B cell (primary cell): Measurements from ENCODE around the gene MRO. TPM values are rescaled to one million over a fixed set of nuclear protein-coding genes. Genes with fewer than 3 reads are reported as not detected.
A peak's percentile ranks its signal among the peaks of the same experiment; 100 is the strongest.

Experiments used
- ATAC-seq: fragments of 200-7000 bp; cut with Tn5 transposase; one replicate; pipeline ENCODE4 v1.10.0; 2021; ENCODE audit warnings: low read depth, mild to moderate bottlenecking, moderate number of reproducible peaks, moderate library complexity
- CTCF ChIA-PET: fragments of 350-600 bp; sonication (Branson Sonifier 250); formaldehyde crosslinking; loops from one replicate; lab custom pipeline; 2021; ENCODE audit warnings: antibody characterized with exemption, inconsistent platforms; lab: Charles Lee
- POLR2A ChIA-PET: fragments of 350-600 bp; sonication (Branson Sonifier 250); formaldehyde crosslinking; loops from one replicate; lab custom pipeline; 2021; ENCODE audit warnings: antibody characterized with exemption; lab: Charles Lee
- DNase-seq: peaks from one replicate; pipeline ENCODE4 v3.0.0; 2013
- H2AFZ ChIP-seq: 2 replicates; pipeline ENCODE4 v1.6.1; 2012; ENCODE audit warnings: mild to moderate bottlenecking, low read depth, low read length; ENCODE audit not compliant: insufficient read depth, poor library complexity, severe bottlenecking
- H3K27ac ChIP-seq, 2 donors: 1 replicate in 1 of 2; 2 replicates in 1 of 2; pipeline ENCODE4 v1.5.1; 2012 to 2013; ENCODE audit warnings: low read length in 2 of 2, mild to moderate bottlenecking in 2 of 2, moderate library complexity in 1 of 2
- H3K27me3 ChIP-seq, 4 experiments: fragments of 200-600 bp in 1 of 4; sonication (generic) in 1 of 4; replicated peaks in 1 of 4; 1 replicate in 2 of 4; 2 replicates in 2 of 4; pipeline versions ENCODE4 v1.6.1 to v1.7.0; 2013 to 2016; ENCODE audit warnings: low read length in 3 of 4, mild to moderate bottlenecking in 2 of 4, mixed read lengths in 1 of 4, moderate library complexity in 1 of 4; ENCODE audit not compliant: insufficient read depth in 4 of 4, control insufficient read depth in 3 of 4; ENCODE audit errors: control extremely low read depth in 1 of 4
- H3K36me3 ChIP-seq, 2 experiments: replicated peaks in 1 of 2; 1 replicate in 1 of 2; 2 replicates in 1 of 2; pipeline versions ENCODE4 v1.6.1 to v1.7.1; 2013; ENCODE audit warnings: low read length in 1 of 2; ENCODE audit not compliant: insufficient read depth in 2 of 2, control insufficient read depth in 1 of 2; ENCODE audit errors: control extremely low read depth in 1 of 2, extremely low read depth in 1 of 2
- H3K4me1 ChIP-seq, 2 donors: fragments of 200-600 bp in 1 of 2; sonication (generic) in 1 of 2; 1 replicate in 1 of 2; 2 replicates in 1 of 2; pipeline versions ENCODE4 v1.5.1 to v1.6.1; 2013 to 2017; ENCODE audit warnings: low read length in 2 of 2; ENCODE audit not compliant: control insufficient read depth in 2 of 2, insufficient read depth in 2 of 2
- H3K4me2 ChIP-seq: replicated peaks from 2 replicates; pipeline ENCODE3; 2012; ENCODE audit warnings: mild to moderate bottlenecking, low read depth, low read length; ENCODE audit not compliant: poor library complexity, severe bottlenecking
- H3K4me3 ChIP-seq, 5 experiments: fragments of 200-600 bp in 1 of 5; sonication (generic) in 1 of 5; 1 replicate in 3 of 5; 2 replicates in 2 of 5; pipeline versions ENCODE4 v1.5.1 to v1.7.0; 2011 to 2016; ENCODE audit warnings: low read length in 4 of 5, mild to moderate bottlenecking in 4 of 5, low read depth in 2 of 5, control low read depth in 1 of 5, moderate library complexity in 1 of 5; ENCODE audit not compliant: insufficient read depth in 1 of 5; ENCODE audit errors: control extremely low read depth in 1 of 5, extremely low read depth in 1 of 5
- H3K79me2 ChIP-seq: fragments of 200-600 bp; sonication (generic); one replicate; pipeline ENCODE4 v1.6.0; 2016; ENCODE audit warnings: low read length; ENCODE audit not compliant: control insufficient read depth, insufficient read depth
- H3K9ac ChIP-seq: fragments of 200-600 bp; sonication (generic); 2 replicates; pipeline ENCODE4 v1.6.1; 2017; ENCODE audit warnings: mild to moderate bottlenecking, low read length, moderate library complexity
- H3K9me3 ChIP-seq, 3 donors: one replicate each; pipeline versions ENCODE4 v1.6.1 to v1.7.1; 2013; ENCODE audit warnings: low read length in 2 of 3; ENCODE audit not compliant: control insufficient read depth in 2 of 3, insufficient read depth in 1 of 3; ENCODE audit errors: control extremely low read depth in 1 of 3
- H4K20me1 ChIP-seq: 2 replicates; pipeline ENCODE4 v1.6.0; 2012; ENCODE audit warnings: mild to moderate bottlenecking, low read length; ENCODE audit not compliant: insufficient read depth, control insufficient read depth, poor library complexity, severe bottlenecking
- H3K27ac Mint-ChIP-seq: one replicate; pipeline ENCODE4 v1.8.0; 2021; ENCODE audit warnings: mixed read lengths
- H3K27me3 Mint-ChIP-seq: one replicate; pipeline ENCODE4 v1.8.0; 2021; ENCODE audit warnings: mixed read lengths
- H3K4me1 Mint-ChIP-seq: one replicate; pipeline ENCODE4 v1.8.0; 2021; ENCODE audit warnings: mixed read lengths
- H3K4me3 Mint-ChIP-seq: one replicate; pipeline ENCODE4 v1.8.0; 2021; ENCODE audit warnings: mixed read lengths
- H3K9me3 Mint-ChIP-seq: one replicate; pipeline ENCODE4 v1.8.0; 2022; ENCODE audit warnings: mixed read lengths; ENCODE audit not compliant: insufficient read depth
- EZH2 ChIP-seq: IDR thresholded peaks from 2 replicates; pipeline ENCODE4 v1.6.1; 2012; ENCODE audit warnings: borderline replicate concordance, low read depth, mild to moderate bottlenecking, moderate library complexity, low read length; ENCODE audit not compliant: insufficient read depth, poor library complexity, severe bottlenecking
- WGBS: methylation state at CpG from one replicate; pipeline ENCODE4 v1.1.5; 2013; ENCODE audit warnings: missing lambda C conversion rate; ENCODE audit not compliant: insufficient coverage; 5-methylcytosine and 5-hydroxymethylcytosine counted together
- intact Hi-C: fragments of 100-400 bp; cut with micrococcal nuclease; formaldehyde crosslinking; loops from one replicate; pipeline ENCODE4 v1.10.0; 2022
- polyA plus RNA-seq: library from polyadenylated mRNA; depleted of rRNA; stranded (reverse); fragments of >200 nt; gene quantifications from 2 replicates; pipeline ENCODE4 v1.2.3, GENCODE V29; 2012
- total RNA-seq, 2 donors: library from RNA; stranded (reverse); fragments of 120-200 nt in 1 of 2; gene quantifications; 1 replicate in 1 of 2; 2 replicates in 1 of 2; pipeline versions ENCODE4 v1.2.3 to v1.2.4, GENCODE V29; 2013 to 2022
- TF ChIP-seq, protein P1 (sequence below): fragments of 200-600 bp; IDR thresholded peaks from one replicate; pipeline ENCODE4 v1.8.0; 2022; ENCODE audit warnings: antibody characterized with exemption, mild to moderate bottlenecking

Gene MRO
- total and polyA plus RNA-seq, 2 donors (not counting 1 experiment from before 2014, with no cell fraction given), result not detected

DNA sequence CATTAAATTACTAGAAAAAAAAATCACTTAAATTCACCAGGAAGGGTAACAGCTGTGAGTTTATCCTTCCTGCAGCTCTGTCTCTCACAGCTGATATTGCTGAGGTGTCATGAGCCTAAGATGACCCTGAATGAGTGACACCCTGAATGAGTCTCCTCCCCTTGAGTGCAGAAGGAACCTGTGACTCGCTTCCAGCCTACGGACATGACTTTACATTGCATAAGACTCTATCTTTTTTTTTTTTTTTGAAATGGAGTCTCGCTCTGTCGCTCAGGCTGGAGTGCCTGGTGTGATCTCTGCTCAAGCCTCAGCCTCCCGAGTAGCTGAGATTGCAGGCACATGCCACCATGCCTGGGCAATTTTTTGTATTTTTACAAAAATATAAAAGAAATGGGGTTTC is 14.1 kb downstream of the MRO start:
- no peaks in the 10 kb centered on the region for H3K36me3 ChIP-seq
- H3K4me3 Mint-ChIP-seq, result peak overlapping the region; percentile 66
- H3K79me2 ChIP-seq, result no peaks in the 10 kb centered on the region
- intact Hi-C loops, result no loop called here
- no peak for TF ChIP-seq EZH2
- TF ChIP-seq, protein P1, sequence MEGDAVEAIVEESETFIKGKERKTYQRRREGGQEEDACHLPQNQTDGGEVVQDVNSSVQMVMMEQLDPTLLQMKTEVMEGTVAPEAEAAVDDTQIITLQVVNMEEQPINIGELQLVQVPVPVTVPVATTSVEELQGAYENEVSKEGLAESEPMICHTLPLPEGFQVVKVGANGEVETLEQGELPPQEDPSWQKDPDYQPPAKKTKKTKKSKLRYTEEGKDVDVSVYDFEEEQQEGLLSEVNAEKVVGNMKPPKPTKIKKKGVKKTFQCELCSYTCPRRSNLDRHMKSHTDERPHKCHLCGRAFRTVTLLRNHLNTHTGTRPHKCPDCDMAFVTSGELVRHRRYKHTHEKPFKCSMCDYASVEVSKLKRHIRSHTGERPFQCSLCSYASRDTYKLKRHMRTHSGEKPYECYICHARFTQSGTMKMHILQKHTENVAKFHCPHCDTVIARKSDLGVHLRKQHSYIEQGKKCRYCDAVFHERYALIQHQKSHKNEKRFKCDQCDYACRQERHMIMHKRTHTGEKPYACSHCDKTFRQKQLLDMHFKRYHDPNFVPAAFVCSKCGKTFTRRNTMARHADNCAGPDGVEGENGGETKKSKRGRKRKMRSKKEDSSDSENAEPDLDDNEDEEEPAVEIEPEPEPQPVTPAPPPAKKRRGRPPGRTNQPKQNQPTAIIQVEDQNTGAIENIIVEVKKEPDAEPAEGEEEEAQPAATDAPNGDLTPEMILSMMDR, result no peak
- H3K9me3 Mint-ChIP-seq, result no peaks in the 10 kb centered on the region
- peaks cover 30 to 41% of the 10 kb centered on the region in 2 donors for H3K4me1 ChIP-seq
- H4K20me1 ChIP-seq, result no peaks in the 10 kb centered on the region
- H3K27me3 ChIP-seq, result no peaks in the 10 kb centered on the region
- no peaks in the 10 kb centered on the region for H3K27me3 Mint-ChIP-seq
- no peak overlapping the region for H3K9ac ChIP-seq
- no peak for DNase-seq
- no peaks in the 10 kb centered on the region for H3K9me3 ChIP-seq
- H3K4me1 Mint-ChIP-seq, result peaks cover 38% of the 10 kb centered on the region
- WGBS, result no CpG with 5 or more reads among the region's 5 CpGs
- no peak overlapping the region for H3K27ac ChIP-seq
- H3K27ac Mint-ChIP-seq, result no peak overlapping the region
- ATAC-seq, result peak; percentile 11
- no peak overlapping the region for H3K4me3 ChIP-seq
- ChIA-PET CTCF (interaction anchor here (0.6 to 2.9 kb wide), 6 partner anchors 10 to 246 kb away, joined by 3 to 8 read pairs (median 4); partner anchors contain the start of gene ME2), POLR2A (interaction anchor here (0.6 kb wide), 1 partner anchor 226 kb away, joined by 3 read pairs; no protein-coding TSS in a partner anchor)
- H2AFZ ChIP-seq, result peak overlapping the region; percentile 64
- H3K4me2 ChIP-seq, result no peak overlapping the region

DNA sequence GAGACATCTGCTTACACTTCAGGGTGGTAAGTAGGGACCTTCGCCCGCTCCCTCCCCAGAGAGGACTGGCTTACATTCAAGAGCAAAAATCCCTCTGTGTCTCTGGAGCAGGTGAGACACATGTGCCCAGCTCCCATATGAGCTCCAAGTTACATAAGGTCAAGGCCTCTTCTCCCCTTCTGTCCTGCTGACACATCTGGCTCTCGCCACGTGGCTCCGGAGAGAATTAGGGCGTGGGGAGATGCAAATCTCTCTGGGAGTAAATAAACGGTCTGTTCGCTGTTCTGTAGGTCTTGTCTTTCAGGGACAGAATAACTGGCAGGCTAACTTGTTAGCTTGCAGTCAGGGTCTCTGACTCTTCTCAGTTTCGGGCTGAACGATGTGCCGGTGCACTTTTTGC is 16.2 kb downstream of the MRO start:
- no peak overlapping the region for H3K4me3 ChIP-seq
- H3K9ac ChIP-seq, result no peak overlapping the region
- H3K4me1 ChIP-seq, result peaks cover 24 to 30% of the 10 kb centered on the region in 2 donors
- POLR2A ChIA-PET, result interaction anchor here (0.6 kb wide), 1 partner anchor 232 kb away, joined by 3 read pairs; no protein-coding TSS in a partner anchor
- Mint-ChIP-seq H3K27ac (no peak overlapping the region), H3K4me1 (peaks cover 26% of the 10 kb centered on the region), H3K4me3 (no peak overlapping the region), H3K9me3 (no peaks in the 10 kb centered on the region), H3K27me3 (no peaks in the 10 kb centered on the region)
- no peak overlapping the region for H3K27ac ChIP-seq
- TF ChIP-seq, protein P1, result no peak
- no peak for TF ChIP-seq EZH2
- peaks cover 0 to 4% (median 0%) of the 10 kb centered on the region in 4 experiments for H3K27me3 ChIP-seq
- no peaks in the 10 kb centered on the region for H3K9me3 ChIP-seq
- DNase-seq, result no peak
- H3K36me3 ChIP-seq, result no peaks in the 10 kb centered on the region
- no peaks in the 10 kb centered on the region for H4K20me1 ChIP-seq
- H3K79me2 ChIP-seq, result no peaks in the 10 kb centered on the region
- intact Hi-C loops, result no loop called here
- no peak overlapping the region for H3K4me2 ChIP-seq
- no peak overlapping the region for H2AFZ ChIP-seq
- CTCF ChIA-PET, result no interaction called here
- WGBS, result 93% methylated on average over 8 of the region's 11 CpGs
- no peak for ATAC-seq
